Measurements from ENCODE around the gene TMPRSS9.

- TF ChIP-seq CTCF (conservative IDR thresholded peaks at IDR 0.05; ENCODE audit: low read length) (no peak), EZH2phosphoT487 (IDR thresholded peaks at IDR 0.05; ENCODE audit: borderline replicate concordance) (no peak)
Observed at GRCh38 chr19:2317300-2317699, 42.8 kb upstream of the TMPRSS9 start.
